ENCODE measurements around the gene HEPN1. TPM values are rescaled to one million over a fixed set of nuclear protein-coding genes. Genes with fewer than 3 reads are reported as not detected.
A peak's percentile ranks its signal among the peaks of the same experiment; 100 is the strongest.

HEPN1 gene
- total and polyA plus RNA-seq, 4 donors = not detected

DNA sequence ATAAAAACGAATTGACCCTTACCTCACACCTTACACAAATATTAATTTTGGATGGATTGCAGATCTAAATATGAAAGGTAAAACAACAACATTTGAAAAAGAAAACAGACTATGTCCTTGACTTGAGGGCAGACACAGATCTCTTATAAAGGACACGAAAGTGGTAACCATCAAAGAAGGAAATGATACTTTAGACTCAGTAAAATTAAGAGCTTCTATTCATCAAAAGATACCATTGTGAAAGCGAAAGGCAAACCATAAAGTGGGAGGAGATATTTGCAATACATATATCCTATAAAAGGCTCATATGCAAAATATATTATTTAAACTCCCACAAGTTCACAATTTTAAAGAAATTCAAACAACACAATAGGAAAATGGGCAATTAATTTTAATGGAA lies 11.7 kb downstream of the HEPN1 start:
- Histone ChIP-seq H3K4me3 (no peak overlapping the region), H3K9me3 (ENCODE audit: control insufficient read depth in 4 of 4, insufficient read depth in 3 of 4, low read length in 3 of 4) (no peaks in the 10 kb centered on the region), H3K4me1 (ENCODE audit: control insufficient read depth in 5 of 5, insufficient read depth in 5 of 5, low read length in 5 of 5) (peaks cover 0 to 7% (median 2%) of the 10 kb centered on the region in 5 donors), H3K9ac (ENCODE audit: insufficient read depth in 1 of 2, low read length in 2 of 2) (no peak overlapping the region), H3K27me3 (ENCODE audit: control insufficient read depth in 3 of 3, insufficient read depth in 3 of 3, low read length in 2 of 3) (peaks cover 0 to 2% (median 0%) of the 10 kb centered on the region in 3 donors), H3K27ac (ENCODE audit: low read depth in 1 of 2, low read length in 1 of 2) (no peak overlapping the region), H3K36me3 (ENCODE audit: control insufficient read depth in 4 of 4, insufficient read depth in 4 of 4, low read length in 4 of 4) (no peaks in the 10 kb centered on the region)
- WGBS, 2 donors = 71 to 80% methylated on average over 3 of the region's 3 CpGs
- ATAC-seq (ENCODE audit: insufficient read depth, low FRiP score) = no peak
- TF ChIP-seq, protein P1, sequence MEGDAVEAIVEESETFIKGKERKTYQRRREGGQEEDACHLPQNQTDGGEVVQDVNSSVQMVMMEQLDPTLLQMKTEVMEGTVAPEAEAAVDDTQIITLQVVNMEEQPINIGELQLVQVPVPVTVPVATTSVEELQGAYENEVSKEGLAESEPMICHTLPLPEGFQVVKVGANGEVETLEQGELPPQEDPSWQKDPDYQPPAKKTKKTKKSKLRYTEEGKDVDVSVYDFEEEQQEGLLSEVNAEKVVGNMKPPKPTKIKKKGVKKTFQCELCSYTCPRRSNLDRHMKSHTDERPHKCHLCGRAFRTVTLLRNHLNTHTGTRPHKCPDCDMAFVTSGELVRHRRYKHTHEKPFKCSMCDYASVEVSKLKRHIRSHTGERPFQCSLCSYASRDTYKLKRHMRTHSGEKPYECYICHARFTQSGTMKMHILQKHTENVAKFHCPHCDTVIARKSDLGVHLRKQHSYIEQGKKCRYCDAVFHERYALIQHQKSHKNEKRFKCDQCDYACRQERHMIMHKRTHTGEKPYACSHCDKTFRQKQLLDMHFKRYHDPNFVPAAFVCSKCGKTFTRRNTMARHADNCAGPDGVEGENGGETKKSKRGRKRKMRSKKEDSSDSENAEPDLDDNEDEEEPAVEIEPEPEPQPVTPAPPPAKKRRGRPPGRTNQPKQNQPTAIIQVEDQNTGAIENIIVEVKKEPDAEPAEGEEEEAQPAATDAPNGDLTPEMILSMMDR (IDR thresholded peaks at IDR 0.05; ENCODE audit: control extremely low read depth, extremely low read depth) = no peak
- DNase-seq = no peak

DNA sequence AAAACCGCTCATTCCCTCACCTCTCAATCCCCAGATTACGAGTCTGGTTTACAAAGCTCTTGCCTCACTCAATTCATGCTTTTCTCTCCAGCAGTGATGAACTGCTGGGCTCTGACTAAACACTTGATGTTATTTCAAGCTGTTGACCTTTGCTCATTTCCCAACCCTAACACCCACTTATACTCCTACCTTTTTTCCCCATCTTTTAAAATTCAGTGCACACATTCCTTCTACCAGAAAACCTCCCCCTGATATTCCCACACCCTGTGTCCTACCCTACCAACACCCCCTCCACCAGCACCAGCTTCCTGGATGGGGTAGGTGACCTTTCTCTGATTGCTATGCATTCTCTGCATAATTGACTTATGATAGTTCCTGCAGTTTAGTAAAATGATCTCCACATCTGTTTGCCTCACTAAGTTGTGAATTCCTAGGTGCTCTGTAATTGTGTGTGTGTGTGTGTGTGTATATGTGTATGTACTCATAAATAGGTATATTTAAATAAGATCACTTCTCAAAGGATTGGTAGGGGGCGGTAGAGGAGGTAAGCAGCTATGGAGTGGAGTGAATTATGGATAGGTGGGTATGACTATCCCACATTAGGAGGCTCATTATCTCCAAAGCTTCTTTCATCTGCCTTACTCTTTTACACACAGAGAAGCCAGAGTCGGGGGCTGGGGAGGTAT lies 16.0 kb downstream of the HEPN1 start:
- Histone ChIP-seq H3K4me1 (ENCODE audit: control insufficient read depth in 5 of 5, insufficient read depth in 5 of 5, low read length in 5 of 5) (peaks cover 0 to 7% (median 2%) of the 10 kb centered on the region in 5 donors), H3K9me3 (ENCODE audit: control insufficient read depth in 4 of 4, insufficient read depth in 3 of 4, low read length in 3 of 4) (no peaks in the 10 kb centered on the region), H3K4me3 (no peak overlapping the region), H3K36me3 (ENCODE audit: control insufficient read depth in 4 of 4, insufficient read depth in 4 of 4, low read length in 4 of 4) (no peaks in the 10 kb centered on the region), H3K9ac (ENCODE audit: insufficient read depth in 1 of 2, low read length in 2 of 2) (no peak overlapping the region), H3K27ac (ENCODE audit: low read depth in 1 of 2, low read length in 1 of 2) (no peak overlapping the region), H3K27me3 (ENCODE audit: control insufficient read depth in 3 of 3, insufficient read depth in 3 of 3, low read length in 2 of 3) (peaks cover 0 to 4% (median 0%) of the 10 kb centered on the region in 3 donors)
- TF ChIP-seq, protein P1 (IDR thresholded peaks at IDR 0.05; ENCODE audit: control extremely low read depth, extremely low read depth) = no peak
- WGBS, 2 donors = 69 to 81% methylated on average over 4 of the region's 4 CpGs
- ATAC-seq (ENCODE audit: insufficient read depth, low FRiP score) (peak; percentile 19), DNase-seq (no peak)

DNA sequence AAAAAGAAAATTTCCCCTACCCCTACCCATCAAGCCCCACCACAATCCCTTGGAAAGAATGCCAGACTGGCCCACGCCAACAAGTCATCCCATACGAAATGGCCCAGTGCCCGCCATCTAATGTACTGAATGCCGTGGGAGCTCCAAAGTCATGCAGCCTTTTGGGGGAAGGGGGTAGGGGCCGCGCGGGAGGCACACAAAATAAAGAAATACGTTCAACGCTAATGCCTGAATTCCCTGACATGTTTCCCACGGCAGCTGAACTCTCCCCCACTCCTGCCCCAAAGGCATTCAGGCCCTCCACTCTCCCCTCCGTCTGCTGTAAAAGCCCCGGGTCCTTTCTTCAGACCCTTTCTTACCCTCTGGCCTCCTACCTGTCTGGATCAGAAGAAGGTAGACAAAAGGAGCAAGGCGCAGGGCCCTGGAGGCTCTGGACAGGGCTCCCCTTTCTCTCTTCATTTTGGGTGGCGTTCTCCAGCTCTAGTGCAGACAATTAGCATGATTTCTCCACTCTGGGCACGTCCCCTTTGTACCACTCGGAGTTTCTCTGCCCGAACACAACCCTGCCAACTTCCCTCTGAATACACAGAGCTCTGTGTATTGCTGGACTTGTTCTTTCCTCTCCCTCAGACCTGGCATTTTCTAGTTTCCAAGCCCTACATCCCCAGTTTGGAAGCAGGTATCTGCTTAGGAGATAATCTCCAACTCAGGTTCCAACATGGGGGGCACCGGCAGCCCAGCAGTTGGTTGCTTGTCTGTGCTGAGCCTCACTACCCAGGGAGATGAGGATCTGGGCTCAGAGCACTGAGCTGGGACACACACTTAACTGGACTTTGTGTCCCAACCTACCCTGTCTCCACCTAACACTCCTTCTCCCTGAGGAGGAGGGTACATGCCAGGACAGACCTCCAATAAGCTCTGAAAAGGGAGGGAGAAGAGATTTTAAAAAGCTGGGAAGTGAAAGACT lies 16.8 kb downstream of the HEPN1 start, which contains the start of gene HEPACAM:
Gene HEPACAM, minus strand, starts transcription at position 500 of the 967 bp plus-strand sequence. Its CDS starts 41 bp downstream, at position 459.
- H3K4me3 ChIP-seq = no peak within 1 kb of the TSS
- peaks cover 0 to 4% (median 0%) of the 10 kb centered on the region in 3 donors for H3K27me3 ChIP-seq (ENCODE audit: control insufficient read depth in 3 of 3, insufficient read depth in 3 of 3, low read length in 2 of 3)
- no peak within 1 kb of the TSS for H3K27ac ChIP-seq (ENCODE audit: low read depth in 1 of 2, low read length in 1 of 2)
- no peaks in the 10 kb centered on the region for H3K36me3 ChIP-seq (ENCODE audit: control insufficient read depth in 4 of 4, insufficient read depth in 4 of 4, low read length in 4 of 4)
- H3K4me1 ChIP-seq (ENCODE audit: control insufficient read depth in 5 of 5, insufficient read depth in 5 of 5, low read length in 5 of 5) = peaks cover 0 to 7% (median 2%) of the 10 kb centered on the region in 5 donors
- no peak for ATAC-seq (ENCODE audit: insufficient read depth, low FRiP score)
- no peak within 1 kb of the TSS for H3K9ac ChIP-seq (ENCODE audit: insufficient read depth in 1 of 2, low read length in 2 of 2)
- no peak for DNase-seq
- TF ChIP-seq, protein P1 (IDR thresholded peaks at IDR 0.05; ENCODE audit: control extremely low read depth, extremely low read depth) = no peak
- no peaks in the 10 kb centered on the region for H3K9me3 ChIP-seq (ENCODE audit: control insufficient read depth in 4 of 4, insufficient read depth in 3 of 4, low read length in 3 of 4)
- WGBS, 2 donors = 88 to 91% methylated on average over 18 of the region's 18 CpGs

Measured in lung (tissue), 12 donors.